Spleen (tissue), 11 donors: Measurements from ENCODE around the gene MUC21. TPM values are rescaled to one million over a fixed set of nuclear protein-coding genes. Genes with fewer than 3 reads are reported as not detected.

Experiments used
- DNase-seq: peaks from one replicate; pipeline ENCODE4 v3.0.0-alpha.2; 2020
- H3K27ac ChIP-seq, 8 donors: fragments of 200-600 bp; sonication (generic) in 7 of 8; 1 replicate in 4 of 8; 2 replicates in 4 of 8; pipeline versions ENCODE4 v1.5.0 to v1.8.0; 2016 to 2021; ENCODE audit warnings: inconsistent platforms in 4 of 8, mild to moderate bottlenecking in 4 of 8, moderate library complexity in 1 of 8
- H3K27me3 ChIP-seq, 7 donors: fragments of 200-600 bp; sonication (generic) in 6 of 7; replicated peaks in 1 of 7; 1 replicate in 4 of 7; 2 replicates in 3 of 7; pipeline versions ENCODE4 v1.5.0 to v1.8.0; 2016 to 2021; ENCODE audit warnings: inconsistent platforms in 3 of 7, mild to moderate bottlenecking in 1 of 7
- H3K36me3 ChIP-seq, 6 donors: fragments of 200-600 bp; sonication (generic) in 5 of 6; 1 replicate in 4 of 6; 2 replicates in 2 of 6; pipeline versions ENCODE4 v1.5.0 to v1.8.0; 2016 to 2021; ENCODE audit warnings: inconsistent platforms in 2 of 6
- H3K4me1 ChIP-seq, 6 donors: fragments of 200-600 bp; sonication (generic) in 5 of 6; 1 replicate in 3 of 6; 2 replicates in 3 of 6; pipeline versions ENCODE4 v1.5.0 to v1.8.0; 2016 to 2021; ENCODE audit warnings: inconsistent platforms in 3 of 6
- H3K4me3 ChIP-seq, 8 donors: fragments of 200-600 bp; sonication (generic) in 7 of 8; 1 replicate in 4 of 8; 2 replicates in 4 of 8; pipeline versions ENCODE4 v1.5.0 to v1.8.0; 2016 to 2021; ENCODE audit warnings: inconsistent platforms in 4 of 8, mild to moderate bottlenecking in 4 of 8, moderate library complexity in 2 of 8
- H3K9me3 ChIP-seq, 8 donors: fragments of 200-600 bp; sonication (generic) in 7 of 8; 1 replicate in 4 of 8; 2 replicates in 4 of 8; pipeline versions ENCODE4 v1.5.0 to v1.8.0; 2016 to 2021; ENCODE audit warnings: inconsistent platforms in 4 of 8
- POLR2A ChIP-seq, 3 donors: fragments of 450-650 bp; IDR thresholded peaks; one replicate each; pipeline ENCODE4 v1.5.1; 2017; ENCODE audit warnings: antibody characterized with exemption in 3 of 3, mild to moderate bottlenecking in 1 of 3
- POLR2AphosphoS5 ChIP-seq, 3 donors: sonication (generic); formaldehyde crosslinking; IDR thresholded peaks; one replicate each; pipeline ENCODE4 v1.5.1; 2017; ENCODE audit warnings: antibody characterized with exemption in 3 of 3
- WGBS, 5 donors: extraction: QIAGEN DNeasy Blood & Tissue Kit in 3 of 5; methylation state at CpG; one replicate each; pipeline versions ENCODE4 v1.1.5 to v1.1.7; 2013 to 2018; 5-methylcytosine and 5-hydroxymethylcytosine counted together
- intact Hi-C: fragments of 100-400 bp; cut with DNase I; formaldehyde crosslinking; loops from one replicate; pipeline ENCODE4 v1.15.0; 2023; ENCODE audit warnings: low total_unique reads
- polyA plus RNA-seq, 3 donors: library from polyadenylated mRNA; stranded (reverse); fragments of 200-250 nt; gene quantifications; one replicate each; pipeline ENCODE4 v1.2.1, GENCODE V29; 2013
- total RNA-seq, 7 donors: library from RNA; depleted of rRNA in 3 of 7; stranded (reverse); fragments of >200 nt in 3 of 7; fragmentation: NEBNext Ultra II Directional in 4 of 7; extraction: Animal tissue kit (Norgen Biotek cat#: 25700) in 4 of 7; gene quantifications; one replicate each; pipeline versions ENCODE4 v1.1.0 to v1.2.1, GENCODE V29; 2016 to 2021
- TF ChIP-seq, protein P1 (sequence below), 11 experiments: fragments of 200-600 bp in 7 of 11; fragments of 450-650 bp in 4 of 11; sonication (generic) in 4 of 11; IDR thresholded peaks in 8 of 11; conservative IDR thresholded peaks in 3 of 11; 1 replicate in 7 of 11; 2 replicates in 4 of 11; pipeline versions ENCODE4 v1.4.0 to v1.8.0; 2016 to 2021; ENCODE audit warnings: antibody characterized with exemption in 11 of 11, inconsistent platforms in 4 of 11, mild to moderate bottlenecking in 1 of 11
- donor health status: healthy with polysubstance abuse.
- donor health status: DM: no; HTN: no; CAD: no; lungs with moderate emphysema.
- donor health status: DM: no; HTN: no; CAD: no.
- donor health status: Bipolar disorder and iron deficiency.
- donor health status: healthy.
- donor health status: DM: no; HTN: no; CAD: no.
- donor health status: DM: yes; HTN: yes; CAD: no.

MUC21 gene
- total and polyA plus RNA-seq, 10 donors: 0.02 to 0.64 (median 0.05) TPM; not detected in 7

DNA sequence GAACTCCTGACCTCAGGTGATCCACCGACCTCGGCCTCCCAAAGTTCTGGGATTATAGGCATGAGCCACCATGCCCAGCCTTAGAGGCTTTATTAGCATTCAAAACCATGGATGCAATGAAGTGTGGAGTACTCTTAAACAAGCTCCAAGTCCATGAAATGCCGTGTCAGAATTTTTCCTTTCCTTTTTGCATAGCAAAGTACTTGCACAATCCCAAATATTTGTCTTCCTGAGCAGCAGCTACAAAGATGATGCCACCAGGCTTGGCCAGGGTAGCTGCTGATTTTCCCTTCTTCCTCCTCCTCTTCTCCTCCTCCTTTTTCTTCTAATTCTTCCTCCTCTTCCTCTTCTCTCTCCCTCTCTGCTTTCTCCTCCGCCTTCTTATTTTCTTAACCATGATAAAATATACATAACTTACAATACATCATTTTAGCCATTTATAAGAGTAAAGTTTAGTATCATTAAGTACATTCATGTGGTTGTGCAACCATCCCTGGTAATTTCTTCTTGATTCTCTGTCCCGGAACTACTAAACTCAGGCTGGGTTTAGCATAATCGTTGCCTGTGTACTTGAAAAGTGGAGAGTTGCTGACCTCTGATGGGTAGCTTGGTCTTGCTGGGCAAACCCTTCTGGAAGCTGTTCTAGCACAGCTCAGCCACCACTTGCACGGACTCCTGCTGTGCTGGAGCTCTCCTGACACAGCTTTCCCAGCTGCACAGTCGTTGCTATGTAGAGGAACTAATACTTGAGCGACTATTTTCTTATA, 22.4 kb upstream of the MUC21 start:
- no peak overlapping the region for H3K27ac ChIP-seq
- peaks cover 0 to 29% (median 0%) of the 10 kb centered on the region in 7 donors for H3K27me3 ChIP-seq
- intact Hi-C loops: no loop called here
- WGBS, 5 donors: 71 to 87% (median 81%) methylated on average over 9 of the region's 9 CpGs
- TF ChIP-seq POLR2A (IDR thresholded peaks at IDR 0.05): no peak
- H3K36me3 ChIP-seq: no peaks in the 10 kb centered on the region
- peaks cover 0 to 5% (median 3%) of the 10 kb centered on the region in 6 donors for H3K4me1 ChIP-seq
- H3K4me3 ChIP-seq: no peak overlapping the region
- H3K9me3 ChIP-seq: no peaks in the 10 kb centered on the region
- no peak for DNase-seq

DNA sequence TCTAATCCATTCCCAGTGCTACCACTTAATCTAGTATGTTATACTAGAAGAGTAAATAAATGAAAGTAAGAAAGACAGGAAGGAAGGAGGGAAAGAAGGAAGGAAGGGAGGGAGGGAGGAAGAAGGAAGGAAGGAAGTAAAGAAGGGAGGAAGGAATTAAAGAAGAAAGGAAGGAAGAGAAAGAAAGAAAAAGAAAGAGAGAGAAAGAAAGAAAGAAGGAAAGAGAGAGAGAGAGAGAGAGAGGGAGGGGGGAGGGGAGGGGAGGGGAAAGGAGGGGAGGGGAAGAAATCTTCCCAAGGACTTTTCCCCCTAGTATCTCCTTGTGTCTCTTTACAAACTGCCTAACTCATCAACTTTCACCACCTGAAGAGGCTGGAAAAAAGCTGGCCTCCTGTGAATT, 20.8 kb upstream of the MUC21 start:
- Histone ChIP-seq H3K27me3 (peaks cover 0 to 18% (median 0%) of the 10 kb centered on the region in 7 donors), H3K4me1 (no peaks in the 10 kb centered on the region), H3K36me3 (no peaks in the 10 kb centered on the region), H3K9me3 (no peaks in the 10 kb centered on the region), H3K4me3 (no peak overlapping the region), H3K27ac (no peak overlapping the region)
- no peak for DNase-seq
- TF ChIP-seq POLR2A (IDR thresholded peaks at IDR 0.05): no peak
- no peak for TF ChIP-seq POLR2AphosphoS5 (IDR thresholded peaks at IDR 0.05)
- TF ChIP-seq, protein P1, sequence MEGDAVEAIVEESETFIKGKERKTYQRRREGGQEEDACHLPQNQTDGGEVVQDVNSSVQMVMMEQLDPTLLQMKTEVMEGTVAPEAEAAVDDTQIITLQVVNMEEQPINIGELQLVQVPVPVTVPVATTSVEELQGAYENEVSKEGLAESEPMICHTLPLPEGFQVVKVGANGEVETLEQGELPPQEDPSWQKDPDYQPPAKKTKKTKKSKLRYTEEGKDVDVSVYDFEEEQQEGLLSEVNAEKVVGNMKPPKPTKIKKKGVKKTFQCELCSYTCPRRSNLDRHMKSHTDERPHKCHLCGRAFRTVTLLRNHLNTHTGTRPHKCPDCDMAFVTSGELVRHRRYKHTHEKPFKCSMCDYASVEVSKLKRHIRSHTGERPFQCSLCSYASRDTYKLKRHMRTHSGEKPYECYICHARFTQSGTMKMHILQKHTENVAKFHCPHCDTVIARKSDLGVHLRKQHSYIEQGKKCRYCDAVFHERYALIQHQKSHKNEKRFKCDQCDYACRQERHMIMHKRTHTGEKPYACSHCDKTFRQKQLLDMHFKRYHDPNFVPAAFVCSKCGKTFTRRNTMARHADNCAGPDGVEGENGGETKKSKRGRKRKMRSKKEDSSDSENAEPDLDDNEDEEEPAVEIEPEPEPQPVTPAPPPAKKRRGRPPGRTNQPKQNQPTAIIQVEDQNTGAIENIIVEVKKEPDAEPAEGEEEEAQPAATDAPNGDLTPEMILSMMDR (IDR thresholded peaks at IDR 0.05 in 8 of 11, conservative IDR thresholded peaks at IDR 0.05 in 3 of 11): no peak
- intact Hi-C loops: no loop called here

GRCh38 chr6:30963641-30964040, 19.9 kb upstream of the MUC21 start:
- TF ChIP-seq POLR2AphosphoS5 (IDR thresholded peaks at IDR 0.05) (no peak), POLR2A (IDR thresholded peaks at IDR 0.05) (no peak)
- TF ChIP-seq, protein P1 (IDR thresholded peaks at IDR 0.05 in 8 of 11, conservative IDR thresholded peaks at IDR 0.05 in 3 of 11): no peak
- no peak for DNase-seq
- Histone ChIP-seq H3K27me3 (peaks cover 0 to 9% (median 0%) of the 10 kb centered on the region in 7 donors), H3K27ac (no peak overlapping the region), H3K36me3 (no peaks in the 10 kb centered on the region), H3K4me3 (no peak overlapping the region), H3K9me3 (no peaks in the 10 kb centered on the region), H3K4me1 (no peaks in the 10 kb centered on the region)
- 70 to 89% (median 81%) methylated on average over 6 of the region's 6 CpGs for WGBS, 5 donors
- intact Hi-C loops: no loop called here

DNA sequence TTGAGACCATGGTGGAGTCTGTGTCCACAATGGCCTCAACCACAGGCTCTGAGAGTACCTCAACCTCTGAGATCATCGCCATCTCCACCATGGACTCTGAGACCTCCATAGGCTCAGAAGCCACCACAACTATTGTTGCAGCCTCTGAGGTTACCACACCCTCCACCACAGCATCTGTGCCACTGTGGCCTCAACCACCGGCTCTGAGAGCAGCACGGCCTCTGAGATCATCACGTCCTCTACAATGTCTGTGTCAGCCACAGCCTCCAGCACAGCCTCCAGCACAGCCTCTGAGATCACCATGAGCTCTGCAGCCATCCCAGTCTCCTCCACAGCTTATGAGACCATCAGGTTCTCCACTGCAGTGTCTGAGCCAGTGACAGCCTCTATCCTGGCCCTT, 19.4 kb upstream of the MUC21 start:
- intact Hi-C loops: no loop called here

More for the DNA sequence above, 19.4 kb upstream of the MUC21 start:
- Histone ChIP-seq H3K4me3 (no peak overlapping the region), H3K9me3 (no peaks in the 10 kb centered on the region), H3K27me3 (peaks cover 0 to 4% (median 0%) of the 10 kb centered on the region in 7 donors), H3K4me1 (no peaks in the 10 kb centered on the region), H3K36me3 (no peaks in the 10 kb centered on the region), H3K27ac (no peak overlapping the region)
- TF ChIP-seq POLR2AphosphoS5 (IDR thresholded peaks at IDR 0.05) (no peak), POLR2A (IDR thresholded peaks at IDR 0.05) (no peak)
- TF ChIP-seq, protein P1 (IDR thresholded peaks at IDR 0.05 in 8 of 11, conservative IDR thresholded peaks at IDR 0.05 in 3 of 11): no peak
- no peak for DNase-seq
- 36 to 81% (median 75%) methylated on average over 4 of the region's 4 CpGs for WGBS, 5 donors
